ENCODE data around the gene OR51V1. TPM values are rescaled to one million over a fixed set of nuclear protein-coding genes. Genes with fewer than 3 reads are reported as not detected.
"Not testable (repeated sequence)": the region's sequence is repeated elsewhere in the genome, so short reads cannot be mapped to it uniquely, and the experiment has no call there.

The OR51V1 gene
- not detected for total RNA-seq

GRCh38 chr11:5200582-5200981 lies at the start of gene OR51V1:
Gene OR51V1 (minus strand): TSS chr11:5200682. CDS start chr11:5200682, 0 bp downstream.
- no peaks in the 10 kb centered on the region for H3K9me3 ChIP-seq
- intact Hi-C loops (cut with DNase I), result no loop called here
- no peaks in the 10 kb centered on the region for H3K36me3 ChIP-seq
- no peaks in the 10 kb centered on the region for H3K27me3 ChIP-seq
- no peak within 1 kb of the TSS for H3K27ac ChIP-seq
- H3K4me1 ChIP-seq, result no peaks in the 10 kb centered on the region
- no peak for TF ChIP-seq CTCF (IDR thresholded peaks at IDR 0.05)
- DNase-seq (ENCODE audit: low spot score in 2 of 2), result no peak
- no peak within 1 kb of the TSS for H3K4me3 ChIP-seq

GRCh38 chr11:5249807-5250396 lies 49.4 kb upstream of the OR51V1 start, which contains the start of gene HBG1:
Gene HBG1 (minus strand): TSS chr11:5249857. CDS start chr11:5249804, 53 bp downstream.
- H3K4me3 ChIP-seq; DNase-seq (ENCODE audit: low spot score in 2 of 2); H3K4me1 ChIP-seq; H3K36me3 ChIP-seq; intact Hi-C loops (cut with DNase I); H3K27me3 ChIP-seq; H3K9me3 ChIP-seq; H3K27ac ChIP-seq: not testable (repeated sequence)

- H3K27ac ChIP-seq; intact Hi-C loops (cut with DNase I); H3K4me3 ChIP-seq; H3K4me1 ChIP-seq; H3K9me3 ChIP-seq; DNase-seq (ENCODE audit: low spot score in 2 of 2); H3K27me3 ChIP-seq; H3K36me3 ChIP-seq: not testable (repeated sequence)
These were observed 48.0 kb upstream of the OR51V1 start for GRCh38 chr11:5248498-5248897.

GRCh38 chr11:5247472-5248192 lies 47.1 kb upstream of the OR51V1 start:
- Histone ChIP-seq H3K27me3 (no peaks in the 10 kb centered on the region), H3K36me3 (no peaks in the 10 kb centered on the region), H3K4me3 (no peak overlapping the region), H3K4me1 (no peaks in the 10 kb centered on the region), H3K9me3 (no peaks in the 10 kb centered on the region), H3K27ac (no peak overlapping the region)
- DNase-seq (ENCODE audit: low spot score in 2 of 2), result no peak
- TF ChIP-seq CTCF (IDR thresholded peaks at IDR 0.05), result no peak
- intact Hi-C loops (cut with DNase I), result no loop called here

GRCh38 chr11:5246772-5247471 lies 46.4 kb upstream of the OR51V1 start:
- DNase-seq (ENCODE audit: low spot score in 2 of 2), result no peak
- intact Hi-C loops (cut with DNase I), result no loop called here
- Histone ChIP-seq H3K27me3 (no peaks in the 10 kb centered on the region), H3K27ac (no peak overlapping the region), H3K4me3 (no peak overlapping the region), H3K36me3 (no peaks in the 10 kb centered on the region), H3K9me3 (no peaks in the 10 kb centered on the region), H3K4me1 (no peaks in the 10 kb centered on the region)
- TF ChIP-seq CTCF (IDR thresholded peaks at IDR 0.05), result no peak

GRCh38 chr11:5245155-5245554 lies 44.7 kb upstream of the OR51V1 start:
- intact Hi-C loops (cut with DNase I), result no loop called here
- no peak for DNase-seq (ENCODE audit: low spot score in 2 of 2)

More at GRCh38 chr11:5245155-5245554, 44.7 kb upstream of the OR51V1 start:
- H3K27ac ChIP-seq, result no peak overlapping the region
- no peaks in the 10 kb centered on the region for H3K27me3 ChIP-seq
- no peak overlapping the region for H3K4me3 ChIP-seq
- H3K9me3 ChIP-seq, result no peaks in the 10 kb centered on the region
- TF ChIP-seq CTCF (IDR thresholded peaks at IDR 0.05), result no peak
- H3K36me3 ChIP-seq, result no peaks in the 10 kb centered on the region
- H3K4me1 ChIP-seq, result no peaks in the 10 kb centered on the region
